ENCODE results near the gene DCP1A.

GRCh38 chr3:53303549-53303948, 43.8 kb downstream of the DCP1A start:
- TF ChIP-seq CTCF (IDR thresholded peaks at IDR 0.05) (no peak), RFX5 (IDR thresholded peaks at IDR 0.05; ENCODE audit: low read length) (no peak), USF1 (IDR thresholded peaks at IDR 0.05; ENCODE audit: borderline replicate concordance, low read depth) (no peak), SMC3 (IDR thresholded peaks at IDR 0.05; ENCODE audit: low read depth, low read length) (no peak), EP300 (IDR thresholded peaks at IDR 0.05; ENCODE audit: borderline replicate concordance in 1 of 2, low read depth in 1 of 2, low read length in 1 of 2) (no peak), JUND (IDR thresholded peaks at IDR 0.05) (no peak), TCF12 (IDR thresholded peaks at IDR 0.05) (no peak), CHD2 (IDR thresholded peaks at IDR 0.05; ENCODE audit: low read length, partially characterized antibody) (no peak)

Data from SK-N-SH (cell line).